Osteocyte (in vitro differentiated cells): ENCODE data around the gene USP51. TPM values are rescaled to one million over a fixed set of nuclear protein-coding genes. Genes with fewer than 3 reads are reported as not detected.
"Not testable (repeated sequence)": the region's sequence is repeated elsewhere in the genome, so short reads cannot be mapped to it uniquely, and the experiment has no call there.

Source experiments
- DNase-seq: peaks from one replicate; pipeline ENCODE4 v3.0.0; 2021; ENCODE audit warnings: mixed read lengths; ENCODE audit not compliant: unreplicated experiment; ENCODE audit errors: extremely low spot score
- H3K27ac Mint-ChIP-seq: one replicate; pipeline ENCODE4 v1.8.0; 2021; ENCODE audit warnings: mild to moderate bottlenecking, mixed read lengths; ENCODE audit not compliant: unreplicated experiment
- H3K27me3 Mint-ChIP-seq: one replicate; pipeline ENCODE4 v1.8.0; 2021; ENCODE audit warnings: mixed read lengths; ENCODE audit not compliant: unreplicated experiment
- H3K36me3 Mint-ChIP-seq: one replicate; pipeline ENCODE4 v1.8.0; 2021; ENCODE audit warnings: mixed read lengths; ENCODE audit not compliant: unreplicated experiment
- H3K4me1 Mint-ChIP-seq: one replicate; pipeline ENCODE4 v1.8.0; 2021; ENCODE audit warnings: mixed read lengths; ENCODE audit not compliant: unreplicated experiment
- H3K4me3 Mint-ChIP-seq: one replicate; pipeline ENCODE4 v1.8.0; 2021; ENCODE audit warnings: mild to moderate bottlenecking, moderate library complexity, mixed read lengths; ENCODE audit not compliant: unreplicated experiment
- H3K9me3 Mint-ChIP-seq: one replicate; pipeline ENCODE4 v1.8.0; 2021; ENCODE audit warnings: mixed read lengths; ENCODE audit not compliant: unreplicated experiment
- CTCF ChIP-seq: fragments of 200-600 bp; sonication (generic); IDR thresholded peaks from 2 replicates; pipeline ENCODE4 v1.5.0; 2021; ENCODE audit warnings: antibody characterized with exemption, mild to moderate bottlenecking, moderate library complexity
- total RNA-seq: library from RNA; stranded (reverse); gene quantifications from 2 replicates; pipeline ENCODE4 v1.2.1, GENCODE V29; 2021

USP51 gene
- total RNA-seq, 1 donor from 2014 or later, result 1.7 TPM

GRCh38 chrX:55488006-55488592, 1.5 kb downstream of the USP51 start:
- DNase-seq, result no peak
- H3K36me3 Mint-ChIP-seq, result no peaks in the 10 kb centered on the region
- H3K27ac Mint-ChIP-seq, result no peak overlapping the region
- no peaks in the 10 kb centered on the region for H3K27me3 Mint-ChIP-seq
- H3K9me3 Mint-ChIP-seq, result no peaks in the 10 kb centered on the region
- no peaks in the 10 kb centered on the region for H3K4me1 Mint-ChIP-seq
- peak overlapping the region; percentile 58 for H3K4me3 Mint-ChIP-seq
- TF ChIP-seq CTCF, result no peak

GRCh38 chrX:55487143-55487542, 2.5 kb downstream of the USP51 start:
- TF ChIP-seq CTCF, result no peak
- no peak overlapping the region for H3K27ac Mint-ChIP-seq
- no peak overlapping the region for H3K4me3 Mint-ChIP-seq
- no peaks in the 10 kb centered on the region for H3K9me3 Mint-ChIP-seq
- no peaks in the 10 kb centered on the region for H3K27me3 Mint-ChIP-seq
- peak; percentile 64 for DNase-seq
- no peaks in the 10 kb centered on the region for H3K36me3 Mint-ChIP-seq
- no peaks in the 10 kb centered on the region for H3K4me1 Mint-ChIP-seq

DNA sequence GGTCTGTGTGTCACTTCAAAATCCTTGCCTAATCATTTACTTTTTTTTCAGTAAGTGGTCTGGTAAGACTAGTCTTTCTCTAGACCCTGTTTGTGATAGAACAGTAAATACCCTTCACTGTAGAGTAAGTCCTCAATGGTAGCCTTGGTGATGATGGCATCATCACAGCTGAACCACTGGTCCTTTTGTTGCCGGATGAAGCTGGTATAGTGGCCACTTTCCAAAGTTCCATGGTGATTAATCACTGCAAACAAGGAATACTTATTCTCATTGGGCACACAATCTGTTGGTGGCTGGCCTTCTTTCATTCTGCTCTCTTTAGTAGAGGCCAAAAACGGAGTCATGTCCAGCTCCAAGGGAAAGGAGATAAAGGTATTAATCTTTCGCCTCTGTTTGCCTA, 2.9 kb downstream of the USP51 start:
- no peak for DNase-seq

DNA sequence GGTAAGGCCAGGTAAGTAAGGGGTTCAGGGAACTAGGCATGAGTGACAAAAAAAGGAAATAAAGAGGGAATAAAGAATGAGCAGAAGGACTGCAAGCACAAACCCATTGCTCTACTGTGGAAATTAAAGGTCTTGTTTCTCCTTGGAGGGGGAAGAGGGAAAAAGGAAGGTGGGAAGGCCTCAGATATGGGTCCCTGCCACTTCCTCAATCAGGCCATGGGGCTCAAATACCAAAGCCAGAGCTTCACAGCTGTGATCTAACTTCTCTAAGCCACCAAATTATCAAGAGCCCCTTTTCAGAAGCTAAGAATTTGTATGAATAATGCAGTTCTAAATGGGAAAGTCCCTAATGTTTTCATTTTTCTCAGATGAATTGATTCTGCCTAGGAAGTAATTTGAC, 4.7 kb downstream of the USP51 start:
- Mint-ChIP-seq H3K4me1 (no peaks in the 10 kb centered on the region), H3K4me3 (no peak overlapping the region), H3K27me3 (no peaks in the 10 kb centered on the region), H3K36me3 (no peaks in the 10 kb centered on the region), H3K27ac (no peak overlapping the region), H3K9me3 (no peaks in the 10 kb centered on the region)
- no peak for DNase-seq
- no peak for TF ChIP-seq CTCF

More for the DNA sequence above, 2.9 kb downstream of the USP51 start:
- H3K36me3 Mint-ChIP-seq, result no peaks in the 10 kb centered on the region
- no peaks in the 10 kb centered on the region for H3K9me3 Mint-ChIP-seq
- H3K27ac Mint-ChIP-seq, result no peak overlapping the region
- no peaks in the 10 kb centered on the region for H3K4me1 Mint-ChIP-seq
- no peaks in the 10 kb centered on the region for H3K27me3 Mint-ChIP-seq
- no peak overlapping the region for H3K4me3 Mint-ChIP-seq
- no peak for TF ChIP-seq CTCF

DNA sequence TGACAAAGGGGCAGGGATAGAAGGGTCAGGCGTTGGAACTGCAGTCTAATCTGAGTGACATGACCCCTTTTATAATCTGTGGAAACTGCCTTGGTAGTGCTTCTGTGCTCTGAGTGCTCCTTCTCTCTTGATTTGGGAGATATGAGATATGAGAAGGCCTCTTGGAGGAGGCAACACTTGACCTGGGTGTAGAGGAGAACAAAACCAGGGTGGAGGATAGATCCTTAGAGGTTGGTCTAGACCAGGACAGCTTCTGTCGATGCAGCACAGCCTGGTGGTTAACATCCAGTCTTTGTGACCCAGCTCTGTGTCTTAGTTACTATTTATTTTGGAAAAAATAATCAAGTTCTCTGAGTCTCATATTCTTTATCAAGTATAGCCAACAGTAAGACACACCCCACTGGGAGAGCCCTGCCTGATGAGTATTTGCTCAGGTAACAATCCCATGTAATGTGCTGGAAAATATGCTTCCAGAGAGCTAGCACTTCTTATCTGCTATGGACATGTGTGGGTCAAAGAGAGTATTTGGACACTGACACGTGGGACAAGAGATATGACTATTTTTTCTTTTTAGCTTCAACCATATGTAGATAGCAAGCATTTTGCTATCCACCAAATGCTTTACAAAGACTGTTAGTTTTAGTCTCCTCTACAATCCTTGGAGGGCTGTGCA, 9.1 kb downstream of the USP51 start:
- Mint-ChIP-seq H3K4me3 (no peak overlapping the region), H3K27ac (no peak overlapping the region), H3K4me1 (no peaks in the 10 kb centered on the region), H3K36me3 (no peaks in the 10 kb centered on the region), H3K27me3 (no peaks in the 10 kb centered on the region), H3K9me3 (no peaks in the 10 kb centered on the region)
- peak; percentile 10 for DNase-seq
- no peak for TF ChIP-seq CTCF

DNA sequence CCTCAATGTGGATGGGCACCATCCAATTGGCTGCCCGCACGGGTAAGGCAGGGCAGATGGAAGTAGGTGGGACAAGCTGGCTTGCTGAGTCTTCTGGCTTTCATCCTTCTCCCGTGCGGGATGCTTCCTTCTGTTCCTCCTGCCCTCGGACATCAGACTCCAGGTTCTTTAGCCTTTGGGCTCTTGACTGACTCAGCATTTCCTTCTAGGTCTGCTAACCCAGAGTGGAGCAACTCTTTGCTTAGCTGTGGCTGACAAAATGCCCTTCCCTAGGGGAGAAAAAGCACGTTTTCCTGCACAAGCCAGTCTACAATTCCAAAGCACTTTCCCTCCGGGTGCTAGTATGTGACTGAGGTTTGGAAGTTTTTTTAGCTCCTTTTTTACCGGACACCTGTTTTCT, 9.7 kb downstream of the USP51 start:
- DNase-seq, result peak; percentile 38
- not testable (repeated sequence) for H3K4me3 Mint-ChIP-seq, H3K4me1 Mint-ChIP-seq, H3K27ac Mint-ChIP-seq, H3K27me3 Mint-ChIP-seq, H3K9me3 Mint-ChIP-seq, H3K36me3 Mint-ChIP-seq

GRCh38 chrX:55465791-55466190, 23.9 kb downstream of the USP51 start:
- H3K4me3 Mint-ChIP-seq, H3K27ac Mint-ChIP-seq, H3K36me3 Mint-ChIP-seq, H3K4me1 Mint-ChIP-seq, H3K27me3 Mint-ChIP-seq, H3K9me3 Mint-ChIP-seq, DNase-seq: not testable (repeated sequence)

DNA sequence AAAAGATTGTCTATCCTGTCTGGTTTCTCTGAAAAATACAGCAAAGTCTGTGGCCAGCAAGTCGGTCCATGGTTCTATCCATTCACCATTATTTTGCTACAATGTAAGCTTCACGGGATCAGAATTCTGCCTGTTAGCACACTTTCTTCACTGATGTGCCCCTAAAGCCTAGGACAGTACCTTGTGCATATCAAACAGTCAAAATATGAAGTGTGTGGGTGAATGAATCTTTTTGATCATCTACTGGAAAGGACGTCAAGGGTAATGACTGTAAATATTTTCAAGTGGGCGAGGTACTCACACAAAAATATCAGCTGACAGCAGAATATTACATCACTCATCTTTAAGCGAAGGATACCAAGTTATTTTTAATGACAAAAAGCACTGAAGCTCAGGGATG, 24.5 kb downstream of the USP51 start:
- H3K27me3 Mint-ChIP-seq, H3K4me1 Mint-ChIP-seq, DNase-seq, H3K9me3 Mint-ChIP-seq, H3K27ac Mint-ChIP-seq, H3K4me3 Mint-ChIP-seq, H3K36me3 Mint-ChIP-seq: not testable (repeated sequence)
